ENCODE results near the gene CHN2. TPM values are rescaled to one million over a fixed set of nuclear protein-coding genes. Genes with fewer than 3 reads are reported as not detected.
A peak's percentile ranks its signal among the peaks of the same experiment; 100 is the strongest.

CHN2 gene
- total RNA-seq, 1 donor from 2014 or later = 5.7 TPM

GRCh38 chr7:29306319-29306991 lies 111.9 kb downstream of the CHN2 start:
- no peaks in the 10 kb centered on the region for H3K36me3 ChIP-seq (ENCODE audit: control insufficient read depth, insufficient read depth, low read length)
- TF ChIP-seq CTCF (IDR thresholded peaks at IDR 0.05; ENCODE audit: insufficient read depth, low read length, poor library complexity, severe bottlenecking) = no peak

GRCh38 chr7:29308424-29308823 lies 113.8 kb downstream of the CHN2 start:
- DNase-seq (ENCODE audit: low read depth) = no peak
- Histone ChIP-seq H3K4me3 (ENCODE audit: low read depth, low read length) (no peak overlapping the region), H3K36me3 (ENCODE audit: control insufficient read depth, insufficient read depth, low read length) (no peaks in the 10 kb centered on the region), H3K27me3 (ENCODE audit: control insufficient read depth, insufficient read depth, low read length) (peaks cover 2% of the 10 kb centered on the region)
- no peak for TF ChIP-seq CTCF (IDR thresholded peaks at IDR 0.05; ENCODE audit: insufficient read depth, low read length, poor library complexity, severe bottlenecking)

More at GRCh38 chr7:29306319-29306991, 111.9 kb downstream of the CHN2 start:
- Histone ChIP-seq H3K4me3 (ENCODE audit: low read depth, low read length) (no peak overlapping the region), H3K27me3 (ENCODE audit: control insufficient read depth, insufficient read depth, low read length) (no peaks in the 10 kb centered on the region)
- DNase-seq (ENCODE audit: low read depth) = no peak

- Histone ChIP-seq H3K36me3 (ENCODE audit: control insufficient read depth, insufficient read depth, low read length) (no peaks in the 10 kb centered on the region), H3K4me3 (ENCODE audit: low read depth, low read length) (no peak overlapping the region), H3K27me3 (ENCODE audit: control insufficient read depth, insufficient read depth, low read length) (peaks cover 2% of the 10 kb centered on the region)
- DNase-seq (ENCODE audit: low read depth) = no peak
- peak; percentile 36 for TF ChIP-seq CTCF (IDR thresholded peaks at IDR 0.05; ENCODE audit: insufficient read depth, low read length, poor library complexity, severe bottlenecking)
These were observed 114.7 kb downstream of the CHN2 start for GRCh38 chr7:29309041-29309854.

GRCh38 chr7:29310625-29311024 lies 116.0 kb downstream of the CHN2 start:
- Histone ChIP-seq H3K36me3 (ENCODE audit: control insufficient read depth, insufficient read depth, low read length) (no peaks in the 10 kb centered on the region), H3K4me3 (ENCODE audit: low read depth, low read length) (no peak overlapping the region), H3K27me3 (ENCODE audit: control insufficient read depth, insufficient read depth, low read length) (peaks cover 2% of the 10 kb centered on the region)
- TF ChIP-seq CTCF (IDR thresholded peaks at IDR 0.05; ENCODE audit: insufficient read depth, low read length, poor library complexity, severe bottlenecking) = no peak
- DNase-seq (ENCODE audit: low read depth) = no peak

- Histone ChIP-seq H3K27me3 (ENCODE audit: control insufficient read depth, insufficient read depth, low read length) (peaks cover 2% of the 10 kb centered on the region), H3K36me3 (ENCODE audit: control insufficient read depth, insufficient read depth, low read length) (no peaks in the 10 kb centered on the region), H3K4me3 (ENCODE audit: low read depth, low read length) (no peak overlapping the region)
- no peak for DNase-seq (ENCODE audit: low read depth)
- TF ChIP-seq CTCF (IDR thresholded peaks at IDR 0.05; ENCODE audit: insufficient read depth, low read length, poor library complexity, severe bottlenecking) = no peak
These were observed 116.7 kb downstream of the CHN2 start for GRCh38 chr7:29311314-29311713.

All from kidney epithelial cell (primary cell).